Measurements from ENCODE around the gene PPIH. TPM values are rescaled to one million over a fixed set of nuclear protein-coding genes. Genes with fewer than 3 reads are reported as not detected.

Gene PPIH
- total RNA-seq, 4 donors from 2014 or later = 15.1 to 41.7 (median 26.1) TPM

DNA sequence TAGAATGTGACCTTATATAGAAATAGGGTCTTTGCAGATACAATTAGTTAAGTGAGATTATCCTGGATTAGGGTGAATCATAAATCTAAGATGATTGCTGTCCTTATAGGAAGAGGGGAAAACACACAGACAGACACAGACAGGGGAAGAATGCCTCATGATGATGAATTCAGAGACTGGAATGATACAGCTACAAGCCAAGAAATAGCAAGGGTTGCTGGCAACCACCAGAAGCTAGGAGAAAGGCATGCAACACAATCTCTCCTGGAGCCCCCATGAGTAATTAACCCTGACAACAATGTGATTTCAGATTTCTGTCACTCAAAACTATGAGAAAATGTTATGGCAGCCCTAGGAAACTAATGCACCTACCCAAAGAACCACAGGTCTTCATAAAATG is 19.1 kb upstream of the PPIH start:
- no peaks in the 10 kb centered on the region for H3K36me3 ChIP-seq
- H3K27me3 ChIP-seq = no peaks in the 10 kb centered on the region
- no peak for TF ChIP-seq POLR2A (IDR thresholded peaks at IDR 0.05)
- TF ChIP-seq, protein P1, sequence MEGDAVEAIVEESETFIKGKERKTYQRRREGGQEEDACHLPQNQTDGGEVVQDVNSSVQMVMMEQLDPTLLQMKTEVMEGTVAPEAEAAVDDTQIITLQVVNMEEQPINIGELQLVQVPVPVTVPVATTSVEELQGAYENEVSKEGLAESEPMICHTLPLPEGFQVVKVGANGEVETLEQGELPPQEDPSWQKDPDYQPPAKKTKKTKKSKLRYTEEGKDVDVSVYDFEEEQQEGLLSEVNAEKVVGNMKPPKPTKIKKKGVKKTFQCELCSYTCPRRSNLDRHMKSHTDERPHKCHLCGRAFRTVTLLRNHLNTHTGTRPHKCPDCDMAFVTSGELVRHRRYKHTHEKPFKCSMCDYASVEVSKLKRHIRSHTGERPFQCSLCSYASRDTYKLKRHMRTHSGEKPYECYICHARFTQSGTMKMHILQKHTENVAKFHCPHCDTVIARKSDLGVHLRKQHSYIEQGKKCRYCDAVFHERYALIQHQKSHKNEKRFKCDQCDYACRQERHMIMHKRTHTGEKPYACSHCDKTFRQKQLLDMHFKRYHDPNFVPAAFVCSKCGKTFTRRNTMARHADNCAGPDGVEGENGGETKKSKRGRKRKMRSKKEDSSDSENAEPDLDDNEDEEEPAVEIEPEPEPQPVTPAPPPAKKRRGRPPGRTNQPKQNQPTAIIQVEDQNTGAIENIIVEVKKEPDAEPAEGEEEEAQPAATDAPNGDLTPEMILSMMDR (IDR thresholded peaks at IDR 0.05) = no peak
- no peaks in the 10 kb centered on the region for H3K9me3 ChIP-seq
- no peak overlapping the region for H3K27ac ChIP-seq
- DNase-seq = no peak
- H3K4me3 ChIP-seq = no peak overlapping the region
- H3K4me1 ChIP-seq = no peaks in the 10 kb centered on the region

DNA sequence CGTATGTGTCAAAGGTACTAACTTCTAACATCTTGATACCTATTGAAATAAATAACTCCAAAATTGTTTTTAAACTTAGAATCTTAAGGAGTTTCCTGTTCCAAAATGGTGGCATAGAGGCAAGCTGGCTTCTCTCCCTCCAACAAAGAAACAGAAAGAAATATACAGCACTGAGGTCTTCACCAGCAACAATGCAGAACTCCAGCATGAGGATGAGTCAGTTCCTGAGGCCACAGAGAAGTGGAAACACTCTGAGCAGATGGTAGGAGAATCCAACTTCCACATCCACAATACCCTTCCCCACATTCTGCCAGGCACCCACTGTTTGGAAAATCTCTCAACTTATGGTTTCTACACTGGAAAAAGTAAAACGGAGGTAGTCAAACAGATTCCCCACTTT is 12.2 kb upstream of the PPIH start:
- TF ChIP-seq, protein P1 (IDR thresholded peaks at IDR 0.05) = no peak
- no peak for TF ChIP-seq POLR2A (IDR thresholded peaks at IDR 0.05)
- no peaks in the 10 kb centered on the region for H3K36me3 ChIP-seq
- H3K4me1 ChIP-seq = no peaks in the 10 kb centered on the region
- no peak overlapping the region for H3K27ac ChIP-seq
- no peak for DNase-seq
- no peaks in the 10 kb centered on the region for H3K27me3 ChIP-seq
- H3K9me3 ChIP-seq = no peaks in the 10 kb centered on the region
- no peak overlapping the region for H3K4me3 ChIP-seq

DNA sequence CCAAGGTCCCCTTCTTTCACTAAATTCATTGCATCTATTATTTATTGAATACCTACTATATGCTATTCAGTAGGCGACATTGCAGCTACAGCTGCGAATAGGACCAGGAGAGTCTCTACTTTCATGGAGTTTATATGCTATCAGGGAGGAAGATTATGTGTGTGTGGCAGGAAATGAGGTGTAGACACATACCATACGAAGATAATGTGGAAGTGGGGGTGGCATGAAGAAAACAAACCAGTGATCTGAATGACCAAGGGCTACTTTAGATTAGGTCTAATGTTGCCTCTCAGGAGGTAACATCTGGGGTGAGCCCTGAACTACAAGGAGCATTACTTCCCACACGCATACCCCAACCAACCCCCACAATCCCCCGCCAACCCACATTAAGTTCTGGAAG is 1.0 kb upstream of the PPIH start:
- no peak for DNase-seq
- Histone ChIP-seq H3K4me1 (peaks cover 0 to 16% (median 11%) of the 10 kb centered on the region in 4 donors), H3K27ac (peak overlapping the region in 2 of 4 donors; percentile 81 to 82), H3K27me3 (no peaks in the 10 kb centered on the region), H3K36me3 (peaks cover 0 to 6% (median 0%) of the 10 kb centered on the region in 3 donors), H3K4me3 (peak overlapping the region in 1 of 4 donors; percentile 79), H3K9me3 (no peaks in the 10 kb centered on the region)
- TF ChIP-seq, protein P1 (IDR thresholded peaks at IDR 0.05) = no peak
- TF ChIP-seq POLR2A (IDR thresholded peaks at IDR 0.05) = no peak

DNA sequence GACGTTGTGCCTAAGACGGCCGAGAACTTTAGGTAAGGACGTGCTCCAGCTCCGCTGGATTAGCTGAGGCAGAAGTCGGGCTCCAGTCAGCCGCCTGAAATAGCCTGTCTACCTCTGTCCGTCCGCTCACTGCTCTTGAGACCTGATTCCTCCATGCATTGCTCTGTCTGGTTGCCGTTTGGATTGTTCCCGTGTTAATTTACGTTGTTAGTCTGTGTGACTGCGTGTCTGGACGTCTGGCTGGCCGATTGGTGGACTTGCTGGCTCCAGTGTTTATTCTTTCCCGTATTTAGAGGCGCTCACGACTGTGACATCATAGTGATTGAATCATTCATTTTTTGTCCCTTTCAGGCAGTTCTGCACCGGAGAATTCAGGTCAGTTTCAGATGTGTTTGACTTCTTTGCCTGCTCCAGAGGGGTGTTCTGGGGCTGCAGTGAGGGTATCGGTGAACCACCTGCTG is 684 bp downstream of the PPIH start:
- H3K27ac ChIP-seq = peak overlapping the region; percentile 78 to 83 (median 82)
- no peaks in the 10 kb centered on the region for H3K9me3 ChIP-seq
- peaks cover 0 to 18% (median 0%) of the 10 kb centered on the region in 3 donors for H3K36me3 ChIP-seq
- peaks cover 0 to 16% (median 11%) of the 10 kb centered on the region in 4 donors for H3K4me1 ChIP-seq
- TF ChIP-seq POLR2A (IDR thresholded peaks at IDR 0.05) = no peak
- TF ChIP-seq, protein P1 (IDR thresholded peaks at IDR 0.05) = no peak
- H3K4me3 ChIP-seq = peak overlapping the region; percentile 57 to 80 (median 75)
- DNase-seq = no peak
- H3K27me3 ChIP-seq = no peaks in the 10 kb centered on the region

DNA sequence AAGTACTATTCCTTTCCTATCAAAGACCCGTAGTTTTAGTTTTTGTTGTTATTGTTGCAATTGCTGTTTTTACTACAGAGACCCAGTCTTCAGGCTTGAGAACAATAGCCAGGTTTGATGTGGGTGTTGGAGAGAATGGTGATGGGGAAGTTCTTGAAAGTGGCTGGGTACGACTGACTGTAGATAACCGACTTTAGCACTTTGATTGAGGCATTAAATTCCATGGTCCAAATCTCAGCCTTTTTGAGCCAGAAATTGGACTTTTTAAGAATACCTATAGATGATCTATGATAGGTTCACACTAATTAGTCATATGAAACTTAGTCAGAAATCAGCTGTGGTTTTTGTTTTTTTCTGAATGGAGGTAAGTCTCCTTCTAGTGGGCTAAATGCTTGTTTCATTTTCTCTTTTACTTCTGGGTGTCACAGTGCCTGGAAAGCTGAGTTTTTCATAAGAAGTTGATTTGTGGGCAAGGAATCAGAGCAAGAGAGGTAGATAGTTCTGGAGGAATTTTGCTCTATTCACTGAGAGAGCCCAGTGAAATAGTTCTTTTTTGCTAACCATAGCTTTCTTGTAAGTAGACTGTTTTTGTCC is 2.8 kb downstream of the PPIH start:
- Histone ChIP-seq H3K27me3 (no peaks in the 10 kb centered on the region), H3K27ac (no peak overlapping the region), H3K9me3 (no peaks in the 10 kb centered on the region), H3K4me1 (peaks cover 0 to 16% (median 11%) of the 10 kb centered on the region in 4 donors), H3K36me3 (peaks cover 0 to 39% (median 0%) of the 10 kb centered on the region in 3 donors), H3K4me3 (no peak overlapping the region)
- no peak for DNase-seq
- TF ChIP-seq, protein P1 (IDR thresholded peaks at IDR 0.05) = no peak
- no peak for TF ChIP-seq POLR2A (IDR thresholded peaks at IDR 0.05)

All from Peyer's patch (tissue), 4 donors.